Panc1 (cell line): Measurements from ENCODE around the gene SLC13A3. TPM values are rescaled to one million over a fixed set of nuclear protein-coding genes. Genes with fewer than 3 reads are reported as not detected.

Source experiments
- ATAC-seq: fragments of 200-7000 bp; cut with Tn5 transposase; 2 replicates; pipeline ENCODE4 v1.9.1; 2020; ENCODE audit warnings: mild to moderate bottlenecking, moderate library complexity
- BruUV-seq: library from RNA; stranded (reverse); fragments of 400-500 nt; replicated peaks from 2 replicates; lab custom pipeline; 2021; lab: Mats Ljungman, UMichigan
- CTCF ChIA-PET: fragments of 300-600 bp; sonication (Branson Sonifier 250); formaldehyde crosslinking; loops from one replicate; lab custom pipeline; 2022; ENCODE audit warnings: antibody characterized with exemption; lab: Charles Lee
- POLR2A ChIA-PET: fragments of 300-600 bp; sonication (Branson Sonifier 250); formaldehyde crosslinking; loops from one replicate; lab custom pipeline; 2022; ENCODE audit warnings: antibody characterized with exemption; lab: Charles Lee
- DNase-seq: peaks from one replicate; pipeline ENCODE4 v3.0.0-alpha.2; 2010; ENCODE audit warnings: low read depth, low spot score
- H3K27ac ChIP-seq: 2 replicates; pipeline ENCODE4 v1.5.1; 2011; ENCODE audit warnings: mild to moderate bottlenecking, low read length, inconsistent platforms
- H3K27me3 ChIP-seq: fragments of 200-500 bp; sonication (Bioruptor generic); 2 replicates; pipeline ENCODE4 v1.6.0; 2014; ENCODE audit warnings: low read length, inconsistent platforms; ENCODE audit not compliant: control insufficient read depth, insufficient read depth
- H3K36me3 ChIP-seq: fragments of 200-500 bp; sonication (Bioruptor generic); 2 replicates; pipeline ENCODE4 v1.5.1; 2014; ENCODE audit warnings: inconsistent platforms, mild to moderate bottlenecking, low read length, moderate library complexity; ENCODE audit not compliant: control insufficient read depth, insufficient read depth
- H3K4me1 ChIP-seq: 2 replicates; pipeline ENCODE4 v1.5.1; 2011; ENCODE audit warnings: inconsistent platforms, mild to moderate bottlenecking, low read length, moderate library complexity; ENCODE audit not compliant: control insufficient read depth, insufficient read depth
- H3K4me3 ChIP-seq, 2 experiments: 2 replicates each; pipeline ENCODE4 v1.5.1; 2011 to 2012; ENCODE audit warnings: low read depth in 2 of 2, low read length in 2 of 2, mild to moderate bottlenecking in 2 of 2, inconsistent platforms in 1 of 2, moderate library complexity in 1 of 2
- H3K9me3 ChIP-seq: fragments of 200-500 bp; sonication (Bioruptor generic); 2 replicates; pipeline ENCODE4 v1.5.1; 2014; ENCODE audit warnings: low read depth, mild to moderate bottlenecking, inconsistent platforms, low read length, moderate library complexity; ENCODE audit not compliant: control insufficient read depth, insufficient read depth
- POLR2AphosphoS5 ChIP-seq: IDR thresholded peaks from 2 replicates; pipeline ENCODE4 v1.6.1; 2012; ENCODE audit warnings: mild to moderate bottlenecking, low read depth, low read length, moderate library complexity
- SIN3A ChIP-seq: IDR thresholded peaks from 2 replicates; pipeline ENCODE4 v1.6.1; 2012; ENCODE audit warnings: low read depth, mild to moderate bottlenecking, low read length, moderate library complexity, borderline replicate concordance; ENCODE audit not compliant: insufficient read depth
- TCF7L2 ChIP-seq: IDR thresholded peaks from 2 replicates; pipeline ENCODE4 v1.6.1; 2011; ENCODE audit warnings: mild to moderate bottlenecking, low read depth, low read length, inconsistent platforms
- in situ Hi-C: cut with HindIII; loops from 2 replicates; pipeline ENCODE4 v1.10.0; 2016; ENCODE audit warnings: low sequenced_read_pairs, low pct_unique_long_range_greater_than_20kb
- intact Hi-C: fragments of 100-400 bp; cut with micrococcal nuclease; formaldehyde crosslinking; loops from one replicate; pipeline ENCODE4 v1.10.0; 2022; ENCODE audit not compliant: unreplicated experiment
- total RNA-seq: library from RNA; stranded (reverse); gene quantifications from one replicate; pipeline ENCODE4 v1.2.1, GENCODE V29; 2021; ENCODE audit not compliant: unreplicated experiment
- TF ChIP-seq, protein P1 (sequence below): fragments of 450-650 bp; IDR thresholded peaks from 2 replicates; pipeline ENCODE4 v1.5.1; 2017; ENCODE audit warnings: mild to moderate bottlenecking
- TF ChIP-seq, protein P2 (sequence below), 2 experiments: IDR thresholded peaks; 2 replicates each; pipeline ENCODE4 v1.6.1; 2011 to 2012; ENCODE audit warnings: low read depth in 2 of 2, control low read depth in 1 of 2, low read length in 1 of 2, mild to moderate bottlenecking in 1 of 2, moderate library complexity in 1 of 2; ENCODE audit not compliant: insufficient read depth in 1 of 2

SLC13A3 gene
- total RNA-seq, 1 experiment from 2014 or later, result 0.31 TPM

DNA sequence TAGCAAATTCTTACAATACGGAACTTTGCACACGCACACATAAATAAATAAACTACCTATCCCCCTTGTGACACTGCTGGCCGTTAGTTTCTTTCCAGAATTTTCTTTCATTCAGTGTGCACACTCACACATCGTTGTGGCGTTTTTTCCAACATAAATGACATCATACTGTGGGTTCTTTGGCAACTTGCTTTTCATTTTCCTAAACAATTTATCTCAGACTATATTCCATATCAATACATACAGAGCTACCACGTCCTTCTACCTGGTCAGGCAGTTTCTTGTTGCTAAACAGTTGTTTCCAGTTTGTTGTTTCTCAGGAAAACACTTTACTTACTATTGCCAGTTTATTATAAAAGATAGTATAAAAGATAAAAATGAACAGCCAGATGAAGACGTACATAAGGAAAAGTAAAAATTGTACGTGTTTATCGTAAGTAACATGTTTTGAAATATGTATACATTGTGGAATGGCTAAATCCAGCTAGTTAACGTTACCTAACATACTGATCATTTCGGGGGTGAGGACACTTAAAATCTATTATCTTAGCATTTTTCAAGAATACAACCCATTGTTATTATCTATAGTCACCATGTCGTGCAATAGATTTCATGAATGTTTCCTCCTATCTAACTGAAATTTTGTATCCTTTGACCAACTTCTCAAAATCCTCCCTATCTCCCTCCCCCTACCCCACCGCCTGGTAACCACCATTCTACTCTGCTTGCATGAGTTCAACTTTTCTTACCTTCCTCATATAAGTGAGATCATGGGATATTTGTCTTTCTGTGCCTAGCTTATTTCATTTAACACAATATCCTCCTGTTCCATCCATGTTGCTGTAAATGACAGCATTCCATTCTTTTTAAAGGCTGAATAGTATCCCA lies 39.2 kb upstream of the SLC13A3 start:
- peak overlapping the region; percentile 94 for H3K27ac ChIP-seq
- no peak for DNase-seq
- H3K27me3 ChIP-seq, result no peaks in the 10 kb centered on the region
- ATAC-seq, result no peak
- ChIA-PET CTCF (interaction anchor here (0.5 to 1.3 kb wide), 2 partner anchors 63 to 253 kb away, joined by 3 read pairs; no protein-coding TSS in a partner anchor), POLR2A (interaction anchor here (0.6 kb wide), 1 partner anchor 38 kb away, joined by 3 read pairs; no protein-coding TSS in a partner anchor)
- H3K4me1 ChIP-seq, result peaks cover 10% of the 10 kb centered on the region
- intact Hi-C loops (no loop called here), in situ Hi-C loops (no loop called here)
- peak overlapping the region; percentile 49 to 79 for H3K4me3 ChIP-seq
- BruUV-seq, result no TSS peak
- no peaks in the 10 kb centered on the region for H3K9me3 ChIP-seq
- H3K36me3 ChIP-seq, result peaks cover 14% of the 10 kb centered on the region
- TF ChIP-seq, protein P1, sequence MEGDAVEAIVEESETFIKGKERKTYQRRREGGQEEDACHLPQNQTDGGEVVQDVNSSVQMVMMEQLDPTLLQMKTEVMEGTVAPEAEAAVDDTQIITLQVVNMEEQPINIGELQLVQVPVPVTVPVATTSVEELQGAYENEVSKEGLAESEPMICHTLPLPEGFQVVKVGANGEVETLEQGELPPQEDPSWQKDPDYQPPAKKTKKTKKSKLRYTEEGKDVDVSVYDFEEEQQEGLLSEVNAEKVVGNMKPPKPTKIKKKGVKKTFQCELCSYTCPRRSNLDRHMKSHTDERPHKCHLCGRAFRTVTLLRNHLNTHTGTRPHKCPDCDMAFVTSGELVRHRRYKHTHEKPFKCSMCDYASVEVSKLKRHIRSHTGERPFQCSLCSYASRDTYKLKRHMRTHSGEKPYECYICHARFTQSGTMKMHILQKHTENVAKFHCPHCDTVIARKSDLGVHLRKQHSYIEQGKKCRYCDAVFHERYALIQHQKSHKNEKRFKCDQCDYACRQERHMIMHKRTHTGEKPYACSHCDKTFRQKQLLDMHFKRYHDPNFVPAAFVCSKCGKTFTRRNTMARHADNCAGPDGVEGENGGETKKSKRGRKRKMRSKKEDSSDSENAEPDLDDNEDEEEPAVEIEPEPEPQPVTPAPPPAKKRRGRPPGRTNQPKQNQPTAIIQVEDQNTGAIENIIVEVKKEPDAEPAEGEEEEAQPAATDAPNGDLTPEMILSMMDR, result no peak
- TF ChIP-seq SIN3A (no peak), POLR2AphosphoS5 (no peak), TCF7L2 (no peak)
- TF ChIP-seq, protein P2, sequence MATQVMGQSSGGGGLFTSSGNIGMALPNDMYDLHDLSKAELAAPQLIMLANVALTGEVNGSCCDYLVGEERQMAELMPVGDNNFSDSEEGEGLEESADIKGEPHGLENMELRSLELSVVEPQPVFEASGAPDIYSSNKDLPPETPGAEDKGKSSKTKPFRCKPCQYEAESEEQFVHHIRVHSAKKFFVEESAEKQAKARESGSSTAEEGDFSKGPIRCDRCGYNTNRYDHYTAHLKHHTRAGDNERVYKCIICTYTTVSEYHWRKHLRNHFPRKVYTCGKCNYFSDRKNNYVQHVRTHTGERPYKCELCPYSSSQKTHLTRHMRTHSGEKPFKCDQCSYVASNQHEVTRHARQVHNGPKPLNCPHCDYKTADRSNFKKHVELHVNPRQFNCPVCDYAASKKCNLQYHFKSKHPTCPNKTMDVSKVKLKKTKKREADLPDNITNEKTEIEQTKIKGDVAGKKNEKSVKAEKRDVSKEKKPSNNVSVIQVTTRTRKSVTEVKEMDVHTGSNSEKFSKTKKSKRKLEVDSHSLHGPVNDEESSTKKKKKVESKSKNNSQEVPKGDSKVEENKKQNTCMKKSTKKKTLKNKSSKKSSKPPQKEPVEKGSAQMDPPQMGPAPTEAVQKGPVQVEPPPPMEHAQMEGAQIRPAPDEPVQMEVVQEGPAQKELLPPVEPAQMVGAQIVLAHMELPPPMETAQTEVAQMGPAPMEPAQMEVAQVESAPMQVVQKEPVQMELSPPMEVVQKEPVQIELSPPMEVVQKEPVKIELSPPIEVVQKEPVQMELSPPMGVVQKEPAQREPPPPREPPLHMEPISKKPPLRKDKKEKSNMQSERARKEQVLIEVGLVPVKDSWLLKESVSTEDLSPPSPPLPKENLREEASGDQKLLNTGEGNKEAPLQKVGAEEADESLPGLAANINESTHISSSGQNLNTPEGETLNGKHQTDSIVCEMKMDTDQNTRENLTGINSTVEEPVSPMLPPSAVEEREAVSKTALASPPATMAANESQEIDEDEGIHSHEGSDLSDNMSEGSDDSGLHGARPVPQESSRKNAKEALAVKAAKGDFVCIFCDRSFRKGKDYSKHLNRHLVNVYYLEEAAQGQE (IDR thresholded peaks at IDR 0.05; ENCODE audit: insufficient read depth in 1 of 2, low read depth in 2 of 2, low read length in 1 of 2), result no peak

DNA sequence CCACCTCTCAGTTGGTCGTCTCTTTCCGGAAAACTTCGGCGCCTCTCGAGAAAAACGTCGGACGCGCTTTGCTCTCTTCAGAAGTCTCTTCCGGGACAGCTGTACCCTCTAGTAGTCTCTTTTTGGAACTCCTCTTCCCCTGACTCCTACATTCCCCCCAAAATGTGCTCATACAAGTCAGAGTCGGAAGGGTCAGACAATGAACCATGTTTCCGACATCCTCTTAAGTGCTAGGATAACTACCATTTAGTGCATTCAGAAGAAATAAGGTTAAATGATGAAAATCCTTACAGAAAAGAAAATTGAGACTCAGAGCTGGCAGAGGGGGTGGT lies 38.5 kb upstream of the SLC13A3 start:
- peak; percentile 70 for TF ChIP-seq TCF7L2
- TF ChIP-seq, protein P2 (IDR thresholded peaks at IDR 0.05; ENCODE audit: insufficient read depth in 1 of 2, low read depth in 2 of 2, low read length in 1 of 2), result no peak
- DNase-seq (no peak), ATAC-seq (no peak)
- peak overlapping the region; percentile 94 for H3K27ac ChIP-seq
- intact Hi-C loops, result no loop called here
- H3K36me3 ChIP-seq, result peaks cover 14% of the 10 kb centered on the region
- POLR2A ChIA-PET, result interaction anchor here (0.5 to 0.6 kb wide), 2 partner anchors 13 to 37 kb away, joined by 3 to 4 read pairs; no protein-coding TSS in a partner anchor
- CTCF ChIA-PET, result interaction anchor here (0.6 to 1.3 kb wide), 4 partner anchors 31 to 252 kb away, joined by 3 to 4 read pairs (median 4); no protein-coding TSS in a partner anchor
- no peaks in the 10 kb centered on the region for H3K9me3 ChIP-seq
- H3K27me3 ChIP-seq, result no peaks in the 10 kb centered on the region
- no TSS peak for BruUV-seq
- in situ Hi-C loops, result no loop called here
- peaks cover 10% of the 10 kb centered on the region for H3K4me1 ChIP-seq
- H3K4me3 ChIP-seq, result peak overlapping the region; percentile 49 to 79
